Colonic mucosa (tissue), 4 donors: Measurements from ENCODE around the gene CCDC182. TPM values are rescaled to one million over a fixed set of nuclear protein-coding genes. Genes with fewer than 3 reads are reported as not detected.

Experiments
- DNase-seq: peaks from one replicate; pipeline ENCODE4 v3.0.0-alpha.2; 2020
- H3K27ac ChIP-seq: fragments of 200-600 bp; one replicate; pipeline ENCODE4 v1.8.0; 2021
- H3K27me3 ChIP-seq: fragments of 200-600 bp; one replicate; pipeline ENCODE4 v1.8.0; 2021
- H3K36me3 ChIP-seq: fragments of 200-600 bp; one replicate; pipeline ENCODE4 v1.8.0; 2021
- H3K4me1 ChIP-seq: fragments of 200-600 bp; one replicate; pipeline ENCODE4 v1.8.0; 2021; ENCODE audit warnings: mild to moderate bottlenecking
- H3K4me3 ChIP-seq: fragments of 200-600 bp; one replicate; pipeline ENCODE4 v1.8.0; 2021
- H3K9ac ChIP-seq, 2 donors: one replicate each; pipeline ENCODE4 v1.7.0; 2013; ENCODE audit warnings: control low read depth in 2 of 2, low read depth in 2 of 2, low read length in 2 of 2
- H3K9me3 ChIP-seq: fragments of 200-600 bp; one replicate; pipeline ENCODE4 v1.8.0; 2021
- intact Hi-C: fragments of 100-400 bp; cut with DNase I; formaldehyde crosslinking; loops from one replicate; pipeline ENCODE4 v1.14.1; 2022
- total RNA-seq, 2 donors: library from RNA; stranded (reverse); fragmentation: NEBNext Ultra II Directional in 1 of 2; extraction: Animal tissue kit (Norgen Biotek cat#: 25700) in 1 of 2; gene quantifications; one replicate each; pipeline ENCODE4 v1.2.1, GENCODE V29; 2021
- TF ChIP-seq, protein P1 (sequence below): fragments of 200-600 bp; IDR thresholded peaks from one replicate; pipeline ENCODE4 v1.8.0; 2022; ENCODE audit warnings: antibody characterized with exemption, mild to moderate bottlenecking
- donor health status: healthy.
- donor health status: DM: no; HTN: no; CAD: no.
- donor health status: DM: no; HTN: no; CAD: no.

Gene CCDC182
- total RNA-seq, 2 donors from 2014 or later: not detected

DNA sequence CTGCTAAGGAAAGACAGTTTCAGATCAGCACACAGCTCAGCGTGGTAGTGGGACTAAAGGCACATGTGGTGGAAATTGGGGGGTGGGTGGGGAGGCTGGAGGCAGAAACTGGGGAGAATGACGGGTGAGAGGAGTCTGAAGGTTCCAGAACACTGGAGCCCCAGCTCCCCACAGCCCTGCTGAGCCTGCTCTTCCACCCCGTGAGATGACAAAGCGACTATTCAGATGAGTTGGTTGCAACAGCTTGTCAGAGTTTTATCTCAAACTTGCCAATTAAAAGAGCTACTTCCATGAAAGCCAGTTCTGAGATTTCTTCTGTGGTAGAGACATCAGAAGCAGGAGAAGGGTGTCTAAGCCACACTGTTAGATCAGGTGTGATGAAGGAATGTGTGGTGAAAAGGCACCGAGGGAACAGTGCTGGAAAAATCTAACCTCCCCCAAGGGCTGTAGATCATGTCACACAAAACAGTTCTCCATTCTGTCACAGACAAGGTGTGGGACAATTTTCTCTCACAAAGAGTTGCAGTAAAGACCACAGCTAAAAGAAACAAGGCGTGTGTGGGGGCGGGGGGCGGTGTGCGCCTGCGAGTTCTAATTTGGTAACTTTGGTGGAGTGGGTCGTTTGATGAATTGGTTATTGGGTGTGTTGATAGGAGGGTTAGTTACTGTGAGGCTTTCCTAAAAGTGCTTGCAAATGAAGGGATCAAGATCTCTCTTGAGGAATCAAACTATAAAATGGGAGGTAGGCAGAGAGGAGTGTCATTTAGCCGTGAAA is 39.0 kb downstream of the CCDC182 start:
- TF ChIP-seq, protein P1, sequence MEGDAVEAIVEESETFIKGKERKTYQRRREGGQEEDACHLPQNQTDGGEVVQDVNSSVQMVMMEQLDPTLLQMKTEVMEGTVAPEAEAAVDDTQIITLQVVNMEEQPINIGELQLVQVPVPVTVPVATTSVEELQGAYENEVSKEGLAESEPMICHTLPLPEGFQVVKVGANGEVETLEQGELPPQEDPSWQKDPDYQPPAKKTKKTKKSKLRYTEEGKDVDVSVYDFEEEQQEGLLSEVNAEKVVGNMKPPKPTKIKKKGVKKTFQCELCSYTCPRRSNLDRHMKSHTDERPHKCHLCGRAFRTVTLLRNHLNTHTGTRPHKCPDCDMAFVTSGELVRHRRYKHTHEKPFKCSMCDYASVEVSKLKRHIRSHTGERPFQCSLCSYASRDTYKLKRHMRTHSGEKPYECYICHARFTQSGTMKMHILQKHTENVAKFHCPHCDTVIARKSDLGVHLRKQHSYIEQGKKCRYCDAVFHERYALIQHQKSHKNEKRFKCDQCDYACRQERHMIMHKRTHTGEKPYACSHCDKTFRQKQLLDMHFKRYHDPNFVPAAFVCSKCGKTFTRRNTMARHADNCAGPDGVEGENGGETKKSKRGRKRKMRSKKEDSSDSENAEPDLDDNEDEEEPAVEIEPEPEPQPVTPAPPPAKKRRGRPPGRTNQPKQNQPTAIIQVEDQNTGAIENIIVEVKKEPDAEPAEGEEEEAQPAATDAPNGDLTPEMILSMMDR: no peak
- no peaks in the 10 kb centered on the region for H3K27me3 ChIP-seq
- no peaks in the 10 kb centered on the region for H3K4me1 ChIP-seq
- H3K9ac ChIP-seq: no peak overlapping the region
- no peak overlapping the region for H3K27ac ChIP-seq
- DNase-seq: no peak
- no peak overlapping the region for H3K4me3 ChIP-seq
- no peaks in the 10 kb centered on the region for H3K9me3 ChIP-seq
- no peaks in the 10 kb centered on the region for H3K36me3 ChIP-seq
- intact Hi-C loops: no loop called here

DNA sequence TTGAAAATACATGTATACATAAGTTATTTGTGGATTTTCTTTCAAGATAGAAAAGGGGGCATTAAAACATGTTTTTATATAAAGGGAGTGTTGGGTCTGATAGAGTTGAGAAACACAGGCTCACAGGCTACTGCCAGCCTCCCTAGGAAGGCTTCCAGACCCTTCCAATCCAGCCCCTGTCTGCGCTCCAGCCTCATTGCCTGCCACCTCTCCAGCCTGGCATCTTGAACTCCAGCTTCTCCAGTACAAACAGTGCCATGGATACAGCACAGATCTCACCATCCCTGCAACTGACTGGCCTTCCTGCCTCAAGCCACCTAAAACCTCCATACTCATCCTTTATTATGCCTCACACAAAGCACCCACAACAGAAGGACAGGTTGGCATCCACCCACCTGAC is 40.7 kb downstream of the CCDC182 start:
- TF ChIP-seq, protein P1: no peak
- no peak overlapping the region for H3K9ac ChIP-seq
- no peak overlapping the region for H3K4me3 ChIP-seq
- H3K4me1 ChIP-seq: no peaks in the 10 kb centered on the region
- no peaks in the 10 kb centered on the region for H3K9me3 ChIP-seq
- H3K27me3 ChIP-seq: no peaks in the 10 kb centered on the region
- no peaks in the 10 kb centered on the region for H3K36me3 ChIP-seq
- no peak for DNase-seq
- no peak overlapping the region for H3K27ac ChIP-seq
- intact Hi-C loops: no loop called here

DNA sequence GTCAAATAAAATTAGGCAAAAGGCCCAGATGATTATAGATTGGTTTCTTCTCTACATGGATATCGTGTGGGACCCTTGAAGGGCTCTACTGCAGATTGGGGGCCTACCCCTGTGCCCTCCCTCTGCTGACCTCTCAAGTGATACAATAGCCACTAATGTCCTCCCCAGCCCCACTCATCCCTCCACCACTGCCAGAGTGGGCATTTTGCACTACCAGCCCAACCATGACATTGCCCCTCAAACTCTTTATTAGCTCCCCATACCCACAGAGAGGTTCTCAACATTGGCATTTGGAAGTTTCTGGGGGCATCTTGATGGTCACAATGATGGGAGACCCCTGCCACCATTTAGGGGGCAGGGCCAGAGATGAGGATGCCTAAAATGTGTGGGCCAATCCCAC is 41.8 kb downstream of the CCDC182 start:
- no peaks in the 10 kb centered on the region for H3K9me3 ChIP-seq
- TF ChIP-seq, protein P1: no peak
- no peaks in the 10 kb centered on the region for H3K36me3 ChIP-seq
- intact Hi-C loops: no loop called here
- H3K9ac ChIP-seq: no peak overlapping the region
- H3K4me3 ChIP-seq: no peak overlapping the region
- no peaks in the 10 kb centered on the region for H3K27me3 ChIP-seq
- H3K4me1 ChIP-seq: no peaks in the 10 kb centered on the region
- no peak overlapping the region for H3K27ac ChIP-seq
- DNase-seq: no peak

DNA sequence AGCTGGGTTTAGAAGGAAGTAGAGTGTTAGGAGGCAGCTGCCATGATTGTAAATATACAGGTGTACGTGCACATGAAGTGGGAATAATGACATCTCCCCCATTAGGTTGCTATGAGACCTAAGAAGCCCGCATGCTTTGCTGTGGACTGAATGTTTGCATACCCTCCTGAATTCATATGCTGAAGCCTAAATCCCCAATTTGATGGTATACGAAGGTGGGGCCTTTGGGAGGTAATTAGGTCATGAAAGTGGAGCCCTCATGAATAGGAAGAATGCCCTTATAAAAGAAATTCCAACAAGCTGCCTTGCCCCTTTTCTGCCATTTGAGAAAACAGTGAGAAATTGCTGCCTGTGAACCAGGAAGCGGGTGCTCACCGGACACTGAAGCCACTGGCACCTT is 44.0 kb downstream of the CCDC182 start:
- Histone ChIP-seq H3K4me3 (no peak overlapping the region), H3K9ac (no peak overlapping the region), H3K9me3 (no peaks in the 10 kb centered on the region), H3K36me3 (no peaks in the 10 kb centered on the region), H3K27me3 (no peaks in the 10 kb centered on the region), H3K4me1 (no peaks in the 10 kb centered on the region), H3K27ac (no peak overlapping the region)
- TF ChIP-seq, protein P1: no peak
- DNase-seq: no peak
- intact Hi-C loops: no loop called here

DNA sequence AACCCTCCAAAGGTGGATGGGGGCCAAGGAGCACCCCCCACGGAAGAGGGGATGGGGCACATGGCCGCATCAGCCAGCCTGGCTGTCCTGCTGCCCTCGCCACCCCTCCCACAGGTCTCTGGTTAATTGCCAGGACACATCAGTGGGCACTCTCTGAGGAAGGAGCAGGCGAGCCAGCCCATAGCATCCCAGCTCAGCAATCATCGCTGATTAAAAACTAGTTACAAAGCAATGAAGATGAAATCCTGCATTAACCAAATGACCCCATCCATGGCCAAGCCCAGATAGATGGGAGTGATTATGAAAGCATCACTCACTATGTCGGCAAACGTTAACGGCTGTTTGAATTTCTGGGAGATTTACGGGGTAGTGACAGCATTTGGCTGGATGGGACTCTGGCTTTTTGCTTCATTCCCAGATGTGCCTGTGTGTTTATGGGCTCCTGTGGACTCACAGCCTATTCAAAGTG is 45.3 kb downstream of the CCDC182 start:
- Histone ChIP-seq H3K27ac (no peak overlapping the region), H3K27me3 (no peaks in the 10 kb centered on the region), H3K4me3 (no peak overlapping the region), H3K36me3 (no peaks in the 10 kb centered on the region), H3K9ac (no peak overlapping the region), H3K9me3 (no peaks in the 10 kb centered on the region), H3K4me1 (no peaks in the 10 kb centered on the region)
- no peak for DNase-seq
- TF ChIP-seq, protein P1: no peak
- intact Hi-C loops: no loop called here
